GM12892 (cell line): ENCODE data around the gene MEX3D.

ENCODE experiments used
- DNase-seq: peaks from one replicate; pipeline ENCODE4 v3.0.0; 2011; ENCODE audit not compliant: insufficient read length
- FAIRE-seq: peaks from 2 replicates; lab custom pipeline; 2011; peaks lifted over from hg19 to GRCh38; lab: Jason Lieb, UNC
- POLR2A ChIP-seq: IDR thresholded peaks from 2 replicates; pipeline ENCODE4 v1.6.1; 2011; ENCODE audit warnings: low read depth, low read length, control low read depth
- POLR2AphosphoS5 ChIP-seq: IDR thresholded peaks from 2 replicates; pipeline ENCODE4 v1.6.1; 2011; ENCODE audit warnings: low read depth, low read length, control low read depth
- TAF1 ChIP-seq: IDR thresholded peaks from 2 replicates; pipeline ENCODE4 v1.6.1; 2011; ENCODE audit warnings: low read depth, mild to moderate bottlenecking, control low read depth, low read length, borderline replicate concordance

Gene MEX3D

GRCh38 chr19:1529430-1529816 lies 38.7 kb downstream of the MEX3D start:
- TF ChIP-seq POLR2AphosphoS5, result no peak
- TF ChIP-seq POLR2A, result no peak
- TF ChIP-seq TAF1, result no peak
- no peak for FAIRE-seq
- DNase-seq, result no peak

GRCh38 chr19:1528596-1529429 lies 39.3 kb downstream of the MEX3D start:
- DNase-seq, result no peak
- FAIRE-seq, result no peak
- TF ChIP-seq POLR2AphosphoS5, result no peak
- no peak for TF ChIP-seq TAF1
- no peak for TF ChIP-seq POLR2A

DNA sequence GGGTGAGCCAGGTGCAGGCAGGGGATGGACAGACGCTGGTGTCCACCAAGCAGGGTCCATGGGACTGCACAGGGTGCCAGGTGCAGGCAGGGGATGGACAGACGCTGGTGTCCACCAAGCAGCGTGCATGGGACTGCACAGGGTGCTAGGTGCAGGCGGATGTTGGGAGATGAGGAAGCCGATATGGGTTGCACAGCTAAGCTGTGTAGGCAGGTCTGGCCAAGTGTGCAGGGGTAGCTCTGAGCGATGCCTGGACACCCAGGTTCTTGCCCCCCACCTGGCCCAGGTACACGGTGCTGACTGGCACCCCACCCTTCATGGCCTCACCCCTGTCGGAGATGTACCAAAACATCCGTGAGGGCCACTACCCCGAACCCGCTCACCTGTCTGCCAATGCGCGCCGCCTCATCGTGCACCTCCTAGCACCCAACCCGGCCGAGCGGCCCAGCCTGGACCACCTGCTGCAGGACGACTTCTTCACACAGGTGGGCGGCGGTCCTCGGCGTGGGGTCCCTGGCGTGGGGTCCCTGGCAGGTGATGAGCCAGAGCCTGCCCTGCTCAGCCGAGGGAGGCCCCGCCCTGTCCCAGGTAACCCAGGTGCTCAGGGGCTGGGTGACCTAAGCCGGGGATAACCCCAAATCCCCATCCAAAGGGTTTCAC lies 40.3 kb downstream of the MEX3D start:
- no peak for FAIRE-seq
- DNase-seq, result no peak
- TF ChIP-seq TAF1 (no peak), POLR2A (no peak), POLR2AphosphoS5 (no peak)

DNA sequence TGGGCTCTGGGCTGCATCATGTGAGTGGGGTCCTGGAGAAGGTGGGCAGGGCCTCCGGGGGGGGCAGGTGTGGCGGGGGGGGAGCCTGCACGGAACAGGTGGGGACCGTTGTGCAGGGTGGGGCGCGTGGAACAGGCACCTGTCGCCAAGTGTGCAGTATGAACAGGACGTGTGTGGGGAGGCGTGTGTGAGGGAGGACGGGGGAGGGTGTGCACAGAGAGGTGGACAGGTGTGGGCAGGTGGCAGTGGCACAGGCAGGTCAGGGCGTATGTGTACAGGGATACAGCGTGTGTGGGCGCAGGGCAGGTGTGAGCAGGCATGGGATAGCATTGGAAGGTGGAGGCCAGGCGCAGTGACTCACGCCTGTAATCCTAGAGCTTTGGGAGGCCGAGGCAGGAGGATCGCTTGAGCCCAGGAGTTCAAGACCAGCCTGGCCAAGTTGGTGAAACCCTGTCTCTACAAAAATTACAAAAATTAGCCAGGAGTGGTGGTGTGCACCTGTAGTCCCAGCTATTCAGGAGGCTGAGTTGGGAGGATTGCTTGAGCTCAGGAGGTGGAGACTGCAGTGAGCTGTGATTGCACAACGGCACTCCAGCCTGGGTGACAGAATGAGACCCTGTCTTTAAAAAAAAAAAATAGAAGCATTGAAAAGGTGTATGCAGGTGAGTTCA lies 41.0 kb downstream of the MEX3D start:
- DNase-seq, result no peak
- no peak for TF ChIP-seq POLR2AphosphoS5
- no peak for TF ChIP-seq TAF1
- no peak for TF ChIP-seq POLR2A
- no peak for FAIRE-seq

GRCh38 chr19:1526066-1526778 lies 41.9 kb downstream of the MEX3D start:
- FAIRE-seq (no peak), DNase-seq (no peak)
- no peak for TF ChIP-seq POLR2AphosphoS5
- no peak for TF ChIP-seq POLR2A

- DNase-seq, result no peak
- no peak for FAIRE-seq
- TF ChIP-seq POLR2A (no peak), TAF1 (no peak), POLR2AphosphoS5 (no peak)
These were observed 42.8 kb downstream of the MEX3D start for GRCh38 chr19:1525343-1525742.

GRCh38 chr19:1524972-1525325 lies 43.2 kb downstream of the MEX3D start:
- FAIRE-seq (no peak), DNase-seq (no peak)
- TF ChIP-seq TAF1, result no peak
- no peak for TF ChIP-seq POLR2A
- no peak for TF ChIP-seq POLR2AphosphoS5

- TF ChIP-seq POLR2AphosphoS5 (no peak), TAF1 (no peak), POLR2A (no peak)
- FAIRE-seq (no peak), DNase-seq (no peak)
These were observed 43.7 kb downstream of the MEX3D start for GRCh38 chr19:1524287-1524971.

- no peak for FAIRE-seq
- TF ChIP-seq TAF1 (no peak), POLR2AphosphoS5 (no peak), POLR2A (no peak)
These were observed 44.5 kb downstream of the MEX3D start, which contains the start of gene PLK5 for GRCh38 chr19:1523412-1524286. Gene PLK5 (plus strand): TSS chr19:1524077. CDS start chr19:1526997, 2,920 bp downstream.

DNA sequence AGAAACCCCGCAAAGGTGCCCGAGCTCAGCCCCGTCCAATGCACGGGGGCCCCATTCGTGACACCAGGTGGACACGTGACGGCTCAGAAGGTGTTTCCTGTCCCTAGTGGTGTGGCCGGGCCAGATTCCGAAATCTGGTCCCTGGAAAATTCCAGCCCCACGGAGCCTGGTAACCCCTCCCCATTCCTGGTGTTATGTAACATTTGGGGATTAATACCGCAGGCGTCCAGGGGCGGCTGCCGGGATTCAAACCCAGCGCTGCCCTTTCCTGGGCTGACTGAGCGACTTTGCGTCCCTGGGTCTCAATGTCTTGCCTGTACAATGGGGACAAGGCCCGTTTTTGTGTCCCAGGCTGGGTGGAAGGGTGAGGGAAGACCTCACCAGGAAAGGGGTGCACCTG lies 45.3 kb downstream of the MEX3D start:
- FAIRE-seq, result no peak
- DNase-seq, result no peak
- TF ChIP-seq TAF1 (no peak), POLR2AphosphoS5 (no peak), POLR2A (no peak)

More at GRCh38 chr19:1523412-1524286, 44.5 kb downstream of the MEX3D start, which contains the start of gene PLK5:
- DNase-seq, result no peak
